D721Med (cell line): ENCODE measurements around the gene RAI1.

ENCODE experiments used
- DNase-seq: peaks from one replicate; pipeline ENCODE4 v3.0.0; 2011; ENCODE audit warnings: low spot score; ENCODE audit not compliant: insufficient read length
- FAIRE-seq: peaks from 2 replicates; lab custom pipeline; 2011; peaks lifted over from hg19 to GRCh38; lab: Jason Lieb, UNC
- TF ChIP-seq, protein P1 (sequence below): IDR thresholded peaks from 2 replicates; pipeline ENCODE4 v1.5.1; 2012; ENCODE audit warnings: mild to moderate bottlenecking, control low read depth; ENCODE audit not compliant: insufficient read depth; ENCODE audit errors: missing control alignments

Gene RAI1

DNA sequence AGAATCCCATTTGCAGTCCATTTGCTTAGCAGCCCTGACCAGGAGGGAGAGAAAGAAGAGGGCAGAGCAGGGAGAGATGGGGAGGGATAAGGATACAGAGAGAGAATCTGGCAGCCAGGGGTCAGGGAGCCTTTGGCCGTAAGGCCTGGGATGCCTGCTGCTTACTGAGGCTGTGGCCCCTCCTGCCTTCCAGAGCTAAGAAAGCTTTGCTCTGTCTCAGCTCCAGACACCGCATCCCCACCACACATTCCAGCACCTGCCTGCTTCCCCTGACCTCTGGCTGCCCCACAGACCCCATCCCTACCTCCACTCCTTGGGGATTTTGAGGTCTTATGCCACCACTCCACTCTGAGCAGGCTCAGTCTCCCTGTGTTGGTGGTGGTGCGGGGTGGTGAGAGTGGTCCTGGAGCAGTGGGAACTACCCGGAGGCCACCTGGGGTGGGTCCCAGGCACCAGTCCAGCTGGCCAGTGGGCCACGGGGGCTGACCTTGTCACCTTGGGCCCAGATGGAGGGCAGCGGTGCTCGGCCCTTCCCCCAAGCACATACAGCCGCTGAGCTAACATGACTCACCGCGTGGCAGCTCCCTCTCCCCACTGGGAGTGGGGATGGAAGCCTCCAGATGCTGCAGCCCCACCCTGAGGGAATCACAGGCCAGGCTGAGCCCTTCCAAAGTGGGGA, 58.3 kb downstream of the RAI1 start:
- FAIRE-seq (no peak), DNase-seq (no peak)
- TF ChIP-seq, protein P1, sequence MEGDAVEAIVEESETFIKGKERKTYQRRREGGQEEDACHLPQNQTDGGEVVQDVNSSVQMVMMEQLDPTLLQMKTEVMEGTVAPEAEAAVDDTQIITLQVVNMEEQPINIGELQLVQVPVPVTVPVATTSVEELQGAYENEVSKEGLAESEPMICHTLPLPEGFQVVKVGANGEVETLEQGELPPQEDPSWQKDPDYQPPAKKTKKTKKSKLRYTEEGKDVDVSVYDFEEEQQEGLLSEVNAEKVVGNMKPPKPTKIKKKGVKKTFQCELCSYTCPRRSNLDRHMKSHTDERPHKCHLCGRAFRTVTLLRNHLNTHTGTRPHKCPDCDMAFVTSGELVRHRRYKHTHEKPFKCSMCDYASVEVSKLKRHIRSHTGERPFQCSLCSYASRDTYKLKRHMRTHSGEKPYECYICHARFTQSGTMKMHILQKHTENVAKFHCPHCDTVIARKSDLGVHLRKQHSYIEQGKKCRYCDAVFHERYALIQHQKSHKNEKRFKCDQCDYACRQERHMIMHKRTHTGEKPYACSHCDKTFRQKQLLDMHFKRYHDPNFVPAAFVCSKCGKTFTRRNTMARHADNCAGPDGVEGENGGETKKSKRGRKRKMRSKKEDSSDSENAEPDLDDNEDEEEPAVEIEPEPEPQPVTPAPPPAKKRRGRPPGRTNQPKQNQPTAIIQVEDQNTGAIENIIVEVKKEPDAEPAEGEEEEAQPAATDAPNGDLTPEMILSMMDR, result no peak

- DNase-seq (no peak), FAIRE-seq (no peak)
- TF ChIP-seq, protein P1, result no peak
Measured at GRCh38 chr17:17740615-17741348, 59.5 kb downstream of the RAI1 start.

DNA sequence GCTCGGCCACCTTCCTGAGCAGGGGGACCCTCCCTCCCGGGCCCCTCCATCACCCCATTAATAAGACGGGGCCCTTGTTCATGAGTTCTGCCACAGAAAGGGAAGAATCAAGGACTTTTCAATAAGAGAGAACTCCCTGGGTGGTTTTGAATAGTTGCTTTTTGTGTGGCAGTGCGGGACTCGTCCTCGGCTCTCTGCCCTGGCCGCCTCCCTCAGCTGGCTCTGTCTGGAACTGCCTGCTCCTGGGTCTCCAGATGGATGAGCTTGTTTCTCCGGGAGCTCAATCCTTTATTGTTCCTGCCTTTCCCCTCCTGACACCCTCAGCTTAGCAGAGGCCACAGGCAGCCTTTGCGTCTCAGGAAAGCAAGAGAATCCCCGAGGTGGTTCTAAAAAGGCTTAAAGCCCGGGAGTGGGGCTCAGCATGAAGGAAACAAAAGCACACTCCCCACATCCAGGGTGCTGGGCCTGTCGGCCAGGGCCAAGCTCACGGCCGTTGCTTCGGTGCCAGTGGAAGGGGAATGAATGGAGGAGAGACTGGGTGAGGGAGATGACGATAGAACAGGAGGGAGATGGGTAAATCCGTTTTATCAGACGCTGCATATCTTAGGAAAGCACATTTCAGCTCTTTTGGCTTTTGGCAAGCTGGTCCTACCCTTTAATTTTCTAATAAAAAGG, 60.2 kb downstream of the RAI1 start:
- DNase-seq (peak; percentile 91), FAIRE-seq (no peak)
- TF ChIP-seq, protein P1, result no peak

- TF ChIP-seq, protein P1, result no peak
- DNase-seq, result no peak
- no peak for FAIRE-seq
Measured at GRCh38 chr17:17742133-17742621, 60.9 kb downstream of the RAI1 start.

DNA sequence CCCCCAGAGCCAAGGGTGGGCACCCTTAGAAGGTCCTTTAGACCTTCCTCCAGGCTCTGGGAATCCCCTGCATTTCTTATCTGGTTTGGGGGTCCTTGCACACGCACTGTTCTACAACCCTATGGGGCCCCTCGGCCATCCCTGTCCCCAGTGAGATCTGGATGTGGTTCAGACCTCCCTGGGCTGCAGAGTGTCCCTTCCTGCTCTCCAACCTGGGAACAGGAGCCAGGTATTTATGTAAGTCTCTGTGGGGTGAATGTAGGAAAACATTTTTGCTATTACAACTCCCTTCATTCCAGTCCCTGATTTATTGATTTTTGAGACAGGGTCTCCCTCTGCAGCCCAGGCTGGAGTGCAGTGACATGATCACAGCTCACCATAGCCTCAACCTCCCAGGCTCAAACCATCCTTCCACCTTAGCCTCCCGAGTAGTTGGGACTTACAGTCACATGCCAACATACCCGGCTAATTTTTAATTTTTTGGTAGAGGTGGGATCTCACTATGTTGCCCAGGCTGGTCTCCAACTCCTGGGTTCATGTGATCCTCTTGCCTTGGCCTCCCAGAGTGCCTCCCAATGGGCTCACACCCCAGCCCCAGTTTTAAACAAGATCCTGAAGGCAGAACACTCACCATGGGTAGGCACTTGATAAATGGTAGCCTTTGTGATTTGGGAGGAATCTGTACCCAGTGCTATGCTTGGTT, 61.6 kb downstream of the RAI1 start:
- FAIRE-seq (no peak), DNase-seq (no peak)
- TF ChIP-seq, protein P1, result no peak

- DNase-seq (no peak), FAIRE-seq (no peak)
- TF ChIP-seq, protein P1, result no peak
Measured at GRCh38 chr17:17743391-17744112, 62.3 kb downstream of the RAI1 start.
